ENCODE results near the gene LDAH.

LDAH gene

GRCh38 chr2:20640411-20641122 lies 182.3 kb downstream of the LDAH start:
- DNase-seq (ENCODE audit: low read depth in 3 of 3, low spot score in 1 of 3), result no peak

- DNase-seq (ENCODE audit: low read depth in 3 of 3, low spot score in 1 of 3), result no peak
These were observed 184.1 kb downstream of the LDAH start for GRCh38 chr2:20638646-20639430.

- DNase-seq (ENCODE audit: low read depth in 3 of 3, low spot score in 1 of 3), result no peak
These were observed 184.9 kb downstream of the LDAH start for GRCh38 chr2:20638014-20638413.

- no peak for DNase-seq (ENCODE audit: low read depth in 3 of 3, low spot score in 1 of 3)
These were observed 185.8 kb downstream of the LDAH start for GRCh38 chr2:20637147-20637546.

- peak in 1 of 3 donors; percentile 17 for DNase-seq (ENCODE audit: low read depth in 3 of 3, low spot score in 1 of 3)
These were observed 187.0 kb downstream of the LDAH start for GRCh38 chr2:20635675-20636584.

- DNase-seq (ENCODE audit: low read depth in 3 of 3, low spot score in 1 of 3), result no peak
These were observed 187.8 kb downstream of the LDAH start for GRCh38 chr2:20635113-20635510.

- no peak for DNase-seq (ENCODE audit: low read depth in 3 of 3, low spot score in 1 of 3)
These were observed 188.3 kb downstream of the LDAH start for GRCh38 chr2:20634507-20635112.
